GM18511 (cell line): Measurements from ENCODE around the gene LSM4.

Source experiments
- ATAC-seq: cut with Tn5 transposase; IDR thresholded peaks from one replicate; pipeline ENCODE4 v1.9.1; 2021; ENCODE audit warnings: mild to moderate bottlenecking, moderate library complexity; ENCODE audit not compliant: unreplicated experiment

Gene LSM4

GRCh38 chr19:18257503-18258470 lies 65.1 kb downstream of the LSM4 start:
- ATAC-seq = no peak
